B cell (primary cell): ENCODE measurements around the gene FAR2. TPM values are rescaled to one million over a fixed set of nuclear protein-coding genes. Genes with fewer than 3 reads are reported as not detected.

Source experiments
- ATAC-seq: fragments of 200-7000 bp; cut with Tn5 transposase; one replicate; pipeline ENCODE4 v1.10.0; 2021; ENCODE audit warnings: low read depth, mild to moderate bottlenecking, moderate number of reproducible peaks, moderate library complexity
- CTCF ChIA-PET: fragments of 350-600 bp; sonication (Branson Sonifier 250); formaldehyde crosslinking; loops from one replicate; lab custom pipeline; 2021; ENCODE audit warnings: antibody characterized with exemption, inconsistent platforms; lab: Charles Lee
- POLR2A ChIA-PET: fragments of 350-600 bp; sonication (Branson Sonifier 250); formaldehyde crosslinking; loops from one replicate; lab custom pipeline; 2021; ENCODE audit warnings: antibody characterized with exemption; lab: Charles Lee
- DNase-seq: peaks from one replicate; pipeline ENCODE4 v3.0.0; 2013
- H2AFZ ChIP-seq: 2 replicates; pipeline ENCODE4 v1.6.1; 2012; ENCODE audit warnings: mild to moderate bottlenecking, low read depth, low read length; ENCODE audit not compliant: insufficient read depth, poor library complexity, severe bottlenecking
- H3K27ac ChIP-seq, 2 donors: 1 replicate in 1 of 2; 2 replicates in 1 of 2; pipeline ENCODE4 v1.5.1; 2012 to 2013; ENCODE audit warnings: low read length in 2 of 2, mild to moderate bottlenecking in 2 of 2, moderate library complexity in 1 of 2
- H3K27me3 ChIP-seq, 4 experiments: fragments of 200-600 bp in 1 of 4; sonication (generic) in 1 of 4; replicated peaks in 1 of 4; 1 replicate in 2 of 4; 2 replicates in 2 of 4; pipeline versions ENCODE4 v1.6.1 to v1.7.0; 2013 to 2016; ENCODE audit warnings: low read length in 3 of 4, mild to moderate bottlenecking in 2 of 4, mixed read lengths in 1 of 4, moderate library complexity in 1 of 4; ENCODE audit not compliant: insufficient read depth in 4 of 4, control insufficient read depth in 3 of 4; ENCODE audit errors: control extremely low read depth in 1 of 4
- H3K36me3 ChIP-seq, 2 experiments: replicated peaks in 1 of 2; 1 replicate in 1 of 2; 2 replicates in 1 of 2; pipeline versions ENCODE4 v1.6.1 to v1.7.1; 2013; ENCODE audit warnings: low read length in 1 of 2; ENCODE audit not compliant: insufficient read depth in 2 of 2, control insufficient read depth in 1 of 2; ENCODE audit errors: control extremely low read depth in 1 of 2, extremely low read depth in 1 of 2
- H3K4me1 ChIP-seq, 2 donors: fragments of 200-600 bp in 1 of 2; sonication (generic) in 1 of 2; 1 replicate in 1 of 2; 2 replicates in 1 of 2; pipeline versions ENCODE4 v1.5.1 to v1.6.1; 2013 to 2017; ENCODE audit warnings: low read length in 2 of 2; ENCODE audit not compliant: control insufficient read depth in 2 of 2, insufficient read depth in 2 of 2
- H3K4me2 ChIP-seq: replicated peaks from 2 replicates; pipeline ENCODE3; 2012; ENCODE audit warnings: mild to moderate bottlenecking, low read depth, low read length; ENCODE audit not compliant: poor library complexity, severe bottlenecking
- H3K4me3 ChIP-seq, 5 experiments: fragments of 200-600 bp in 1 of 5; sonication (generic) in 1 of 5; 1 replicate in 3 of 5; 2 replicates in 2 of 5; pipeline versions ENCODE4 v1.5.1 to v1.7.0; 2011 to 2016; ENCODE audit warnings: low read length in 4 of 5, mild to moderate bottlenecking in 4 of 5, low read depth in 2 of 5, control low read depth in 1 of 5, moderate library complexity in 1 of 5; ENCODE audit not compliant: insufficient read depth in 1 of 5; ENCODE audit errors: control extremely low read depth in 1 of 5, extremely low read depth in 1 of 5
- H3K79me2 ChIP-seq: fragments of 200-600 bp; sonication (generic); one replicate; pipeline ENCODE4 v1.6.0; 2016; ENCODE audit warnings: low read length; ENCODE audit not compliant: control insufficient read depth, insufficient read depth
- H3K9ac ChIP-seq: fragments of 200-600 bp; sonication (generic); 2 replicates; pipeline ENCODE4 v1.6.1; 2017; ENCODE audit warnings: mild to moderate bottlenecking, low read length, moderate library complexity
- H3K9me3 ChIP-seq, 3 donors: one replicate each; pipeline versions ENCODE4 v1.6.1 to v1.7.1; 2013; ENCODE audit warnings: low read length in 2 of 3; ENCODE audit not compliant: control insufficient read depth in 2 of 3, insufficient read depth in 1 of 3; ENCODE audit errors: control extremely low read depth in 1 of 3
- H4K20me1 ChIP-seq: 2 replicates; pipeline ENCODE4 v1.6.0; 2012; ENCODE audit warnings: mild to moderate bottlenecking, low read length; ENCODE audit not compliant: insufficient read depth, control insufficient read depth, poor library complexity, severe bottlenecking
- H3K27ac Mint-ChIP-seq: one replicate; pipeline ENCODE4 v1.8.0; 2021; ENCODE audit warnings: mixed read lengths
- H3K27me3 Mint-ChIP-seq: one replicate; pipeline ENCODE4 v1.8.0; 2021; ENCODE audit warnings: mixed read lengths
- H3K4me1 Mint-ChIP-seq: one replicate; pipeline ENCODE4 v1.8.0; 2021; ENCODE audit warnings: mixed read lengths
- H3K4me3 Mint-ChIP-seq: one replicate; pipeline ENCODE4 v1.8.0; 2021; ENCODE audit warnings: mixed read lengths
- H3K9me3 Mint-ChIP-seq: one replicate; pipeline ENCODE4 v1.8.0; 2022; ENCODE audit warnings: mixed read lengths; ENCODE audit not compliant: insufficient read depth
- EZH2 ChIP-seq: IDR thresholded peaks from 2 replicates; pipeline ENCODE4 v1.6.1; 2012; ENCODE audit warnings: borderline replicate concordance, low read depth, mild to moderate bottlenecking, moderate library complexity, low read length; ENCODE audit not compliant: insufficient read depth, poor library complexity, severe bottlenecking
- WGBS: methylation state at CpG from one replicate; pipeline ENCODE4 v1.1.5; 2013; ENCODE audit warnings: missing lambda C conversion rate; ENCODE audit not compliant: insufficient coverage; 5-methylcytosine and 5-hydroxymethylcytosine counted together
- intact Hi-C: fragments of 100-400 bp; cut with micrococcal nuclease; formaldehyde crosslinking; loops from one replicate; pipeline ENCODE4 v1.10.0; 2022
- polyA plus RNA-seq: library from polyadenylated mRNA; depleted of rRNA; stranded (reverse); fragments of >200 nt; gene quantifications from 2 replicates; pipeline ENCODE4 v1.2.3, GENCODE V29; 2012
- total RNA-seq, 2 donors: library from RNA; stranded (reverse); fragments of 120-200 nt in 1 of 2; gene quantifications; 1 replicate in 1 of 2; 2 replicates in 1 of 2; pipeline versions ENCODE4 v1.2.3 to v1.2.4, GENCODE V29; 2013 to 2022
- TF ChIP-seq, protein P1 (sequence below): fragments of 200-600 bp; IDR thresholded peaks from one replicate; pipeline ENCODE4 v1.8.0; 2022; ENCODE audit warnings: antibody characterized with exemption, mild to moderate bottlenecking

The FAR2 gene
- total and polyA plus RNA-seq, 2 donors (not counting 1 experiment from before 2014, with no cell fraction given): 0.39 TPM; not detected in 1

DNA sequence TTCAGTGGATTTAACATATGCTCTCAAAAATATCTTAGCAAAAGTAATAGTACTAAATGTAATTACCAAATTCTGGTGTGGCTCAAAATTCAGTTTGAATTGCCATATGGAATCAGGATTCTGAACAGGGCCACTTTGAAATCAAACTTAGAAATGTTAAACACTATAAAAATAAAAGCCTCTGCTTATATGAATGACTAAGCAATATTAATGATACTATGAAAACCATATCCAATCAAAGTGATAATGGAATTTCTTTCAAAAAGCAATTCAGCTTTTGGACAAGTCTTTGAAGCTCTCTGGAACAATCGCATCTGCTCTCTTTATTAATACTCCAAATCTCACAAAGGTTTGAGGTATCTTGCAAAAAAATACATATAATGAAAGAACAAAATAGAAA lies 180.3 kb downstream of the FAR2 start:
- no peaks in the 10 kb centered on the region for H4K20me1 ChIP-seq
- DNase-seq (no peak), ATAC-seq (no peak)
- H3K27ac ChIP-seq: no peak overlapping the region
- H3K36me3 ChIP-seq: peaks cover 0 to 3% of the 10 kb centered on the region in 2 experiments
- H3K4me1 Mint-ChIP-seq: no peaks in the 10 kb centered on the region
- H3K4me3 Mint-ChIP-seq: no peak overlapping the region
- no peaks in the 10 kb centered on the region for H3K27me3 Mint-ChIP-seq
- no peak overlapping the region for H2AFZ ChIP-seq
- peaks cover 2% of the 10 kb centered on the region for H3K9me3 Mint-ChIP-seq
- no peaks in the 10 kb centered on the region for H3K79me2 ChIP-seq
- no peaks in the 10 kb centered on the region for H3K4me1 ChIP-seq
- H3K4me2 ChIP-seq: no peak overlapping the region
- TF ChIP-seq, protein P1, sequence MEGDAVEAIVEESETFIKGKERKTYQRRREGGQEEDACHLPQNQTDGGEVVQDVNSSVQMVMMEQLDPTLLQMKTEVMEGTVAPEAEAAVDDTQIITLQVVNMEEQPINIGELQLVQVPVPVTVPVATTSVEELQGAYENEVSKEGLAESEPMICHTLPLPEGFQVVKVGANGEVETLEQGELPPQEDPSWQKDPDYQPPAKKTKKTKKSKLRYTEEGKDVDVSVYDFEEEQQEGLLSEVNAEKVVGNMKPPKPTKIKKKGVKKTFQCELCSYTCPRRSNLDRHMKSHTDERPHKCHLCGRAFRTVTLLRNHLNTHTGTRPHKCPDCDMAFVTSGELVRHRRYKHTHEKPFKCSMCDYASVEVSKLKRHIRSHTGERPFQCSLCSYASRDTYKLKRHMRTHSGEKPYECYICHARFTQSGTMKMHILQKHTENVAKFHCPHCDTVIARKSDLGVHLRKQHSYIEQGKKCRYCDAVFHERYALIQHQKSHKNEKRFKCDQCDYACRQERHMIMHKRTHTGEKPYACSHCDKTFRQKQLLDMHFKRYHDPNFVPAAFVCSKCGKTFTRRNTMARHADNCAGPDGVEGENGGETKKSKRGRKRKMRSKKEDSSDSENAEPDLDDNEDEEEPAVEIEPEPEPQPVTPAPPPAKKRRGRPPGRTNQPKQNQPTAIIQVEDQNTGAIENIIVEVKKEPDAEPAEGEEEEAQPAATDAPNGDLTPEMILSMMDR: no peak
- TF ChIP-seq EZH2: no peak
- no peak overlapping the region for H3K4me3 ChIP-seq
- ChIA-PET CTCF (interaction anchor here (1.3 kb wide), 1 partner anchor 12 kb away, joined by 4 read pairs; no protein-coding TSS in a partner anchor), POLR2A (no interaction called here)
- H3K27me3 ChIP-seq: no peaks in the 10 kb centered on the region
- H3K9me3 ChIP-seq: no peaks in the 10 kb centered on the region
- no peak overlapping the region for H3K27ac Mint-ChIP-seq
- H3K9ac ChIP-seq: no peak overlapping the region
- intact Hi-C loops: no loop called here
- no CpG with 5 or more reads among the region's 1 CpG for WGBS

DNA sequence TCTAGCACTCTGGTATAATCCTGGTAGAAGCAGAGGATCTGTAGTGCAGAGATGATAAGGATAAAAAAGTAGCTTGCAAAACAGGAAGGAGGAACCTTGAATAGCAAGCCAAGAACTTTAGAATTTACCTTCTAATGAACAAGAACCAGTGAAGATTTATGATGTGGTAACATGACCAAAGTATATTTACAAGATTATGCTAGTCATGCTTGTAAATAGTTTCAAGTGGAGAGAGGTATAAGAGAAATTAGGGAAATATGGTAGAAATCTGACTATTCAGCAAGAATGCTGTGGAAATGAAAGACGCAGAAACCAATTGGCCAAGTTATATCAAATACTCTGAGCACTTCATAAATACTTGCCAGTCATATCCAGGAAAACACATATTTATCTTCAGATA lies 184.1 kb downstream of the FAR2 start:
- no peak overlapping the region for H3K27ac ChIP-seq
- CTCF ChIA-PET: no interaction called here
- no peaks in the 10 kb centered on the region for H3K9me3 ChIP-seq
- Mint-ChIP-seq H3K9me3 (no peaks in the 10 kb centered on the region), H3K27ac (no peak overlapping the region), H3K4me1 (no peaks in the 10 kb centered on the region), H3K27me3 (no peaks in the 10 kb centered on the region), H3K4me3 (no peak overlapping the region)
- no peak for ATAC-seq
- DNase-seq: no peak
- H3K4me2 ChIP-seq: no peak overlapping the region
- no peaks in the 10 kb centered on the region for H4K20me1 ChIP-seq
- no peak overlapping the region for H2AFZ ChIP-seq
- no CpG with 5 or more reads among the region's 1 CpG for WGBS
- no peaks in the 10 kb centered on the region for H3K79me2 ChIP-seq
- no peak overlapping the region for H3K4me3 ChIP-seq
- TF ChIP-seq, protein P1: no peak
- no peak for TF ChIP-seq EZH2
- H3K4me1 ChIP-seq: no peaks in the 10 kb centered on the region
- H3K27me3 ChIP-seq: no peaks in the 10 kb centered on the region
- H3K9ac ChIP-seq: no peak overlapping the region
- peaks cover 0 to 5% of the 10 kb centered on the region in 2 experiments for H3K36me3 ChIP-seq
- POLR2A ChIA-PET: no interaction called here
- intact Hi-C loops: no loop called here
